H1 (cell line): Measurements from ENCODE around the gene TMEM115. TPM values are rescaled to one million over a fixed set of nuclear protein-coding genes. Genes with fewer than 3 reads are reported as not detected.

ENCODE experiments used
- CHD7 ChIP-seq: fragments of 300-600 bp; sonication (generic); IDR thresholded peaks from 2 replicates; pipeline ENCODE4 v1.7.1; 2012; ENCODE audit warnings: low read length, moderate library complexity, mild to moderate bottlenecking, inconsistent platforms; ENCODE audit not compliant: insufficient replicate concordance
- SAP30 ChIP-seq: fragments of 300-600 bp; sonication (generic); IDR thresholded peaks from 2 replicates; pipeline ENCODE4 v1.7.1; 2012; ENCODE audit warnings: low read length, moderate library complexity, mild to moderate bottlenecking, inconsistent platforms; ENCODE audit not compliant: insufficient read depth, insufficient replicate concordance
- polyA plus RNA-seq, 7 experiments: library from polyadenylated mRNA; depleted of rRNA in 3 of 7; stranded (reverse) in 5 of 7; unstranded in 2 of 7; fragments of >200 nt in 5 of 7; fragments of 200-250 nt in 2 of 7; gene quantifications; 1 replicate in 5 of 7; 2 replicates in 1 of 7; 4 replicates in 1 of 7; pipeline versions ENCODE4 v1.2.1 to v1.2.3, GENCODE V29; 2011 to 2013; ENCODE audit warnings: missing spikeins in 2 of 7, mixed read lengths in 2 of 7
- total RNA-seq: library from RNA; stranded (reverse); fragmentation: NEBNext Ultra II Directional; extraction: Animal tissue kit (Norgen Biotek cat#: 25700); gene quantifications from 2 replicates; pipeline ENCODE4 v1.2.1, GENCODE V29; 2021

Gene TMEM115
- total and polyA plus RNA-seq, 2 of the 8 experiments (the other 6 are each of a cell fraction or from before 2014, with no cell fraction given), result 25.4 to 32.4 TPM

GRCh38 chr3:50378024-50378423 is 18.7 kb upstream of the TMEM115 start (continued):
- TF ChIP-seq CHD7 (no peak), SAP30 (no peak)
